GM23338 (cell line): ENCODE measurements around the gene HOXA10. TPM values are rescaled to one million over a fixed set of nuclear protein-coding genes. Genes with fewer than 3 reads are reported as not detected.

Experiments used
- ATAC-seq: fragments of 200-7000 bp; cut with Tn5 transposase; 3 replicates; pipeline ENCODE4 v1.9.1; 2020
- DNase-seq: peaks from one replicate; pipeline ENCODE4 v3.0.0-alpha.2; 2015; ENCODE audit warnings: low spot score
- H2AFZ ChIP-seq: fragments of 200-600 bp; sonication (generic); 2 replicates; pipeline ENCODE4 v1.8.0; 2016; ENCODE audit warnings: antibody characterized with exemption, mild to moderate bottlenecking, moderate library complexity
- H3F3A ChIP-seq: fragments of 200-600 bp; sonication (generic); replicated peaks from 2 replicates; pipeline ENCODE4 v1.8.0; 2017; ENCODE audit warnings: antibody characterized with exemption, mixed run types, low read depth
- H3K27ac ChIP-seq: fragments of 200-600 bp; sonication (generic); 2 replicates; pipeline ENCODE4 v1.6.1; 2016; ENCODE audit warnings: low read depth
- H3K27me3 ChIP-seq: fragments of 200-600 bp; sonication (generic); 2 replicates; pipeline ENCODE4 v1.8.0; 2016; ENCODE audit warnings: mild to moderate bottlenecking, mixed run types, moderate library complexity; ENCODE audit not compliant: insufficient read depth
- H3K36me3 ChIP-seq: fragments of 200-600 bp; sonication (generic); 2 replicates; pipeline ENCODE4 v1.8.0; 2016; ENCODE audit warnings: mild to moderate bottlenecking; ENCODE audit not compliant: insufficient read depth
- H3K4me1 ChIP-seq: fragments of 200-600 bp; sonication (generic); 2 replicates; pipeline ENCODE4 v1.8.0; 2016; ENCODE audit warnings: mild to moderate bottlenecking, moderate library complexity; ENCODE audit not compliant: insufficient read depth
- H3K4me2 ChIP-seq: fragments of 200-600 bp; sonication (generic); 2 replicates; pipeline ENCODE4 v1.7.1; 2017; ENCODE audit warnings: mixed run types
- H3K4me3 ChIP-seq: fragments of 200-600 bp; sonication (generic); 2 replicates; pipeline ENCODE4 v1.6.1; 2016; ENCODE audit warnings: mixed run types
- H3K79me2 ChIP-seq: fragments of 200-600 bp; sonication (generic); replicated peaks from 2 replicates; pipeline ENCODE4 v1.8.0; 2017; ENCODE audit warnings: mild to moderate bottlenecking; ENCODE audit not compliant: insufficient read depth
- H3K9me2 ChIP-seq: fragments of 200-600 bp; sonication (generic); 2 replicates; pipeline ENCODE4 v1.8.0; 2017; ENCODE audit not compliant: insufficient read depth
- H4K20me1 ChIP-seq: fragments of 200-600 bp; sonication (generic); replicated peaks from 2 replicates; pipeline ENCODE4 v1.8.0; 2017; ENCODE audit warnings: mild to moderate bottlenecking; ENCODE audit not compliant: insufficient read depth
- H3K27ac Mint-ChIP-seq: 2 replicates; pipeline ENCODE4 v1.8.0; 2020; ENCODE audit warnings: inconsistent platforms, mild to moderate bottlenecking, moderate library complexity, mixed read lengths
- H3K27me3 Mint-ChIP-seq: 3 replicates; pipeline ENCODE4 v1.8.0; 2022; ENCODE audit warnings: low read depth, mild to moderate bottlenecking, moderate library complexity, mixed read lengths, inconsistent platforms; ENCODE audit not compliant: insufficient read depth, poor library complexity
- H3K36me3 Mint-ChIP-seq: 3 replicates; pipeline ENCODE4 v1.8.0; 2021; ENCODE audit warnings: low read depth, mild to moderate bottlenecking, inconsistent platforms, moderate library complexity, mixed read lengths
- H3K4me1 Mint-ChIP-seq: 3 replicates; pipeline ENCODE4 v1.8.0; 2020; ENCODE audit warnings: mild to moderate bottlenecking, inconsistent platforms, mixed read lengths
- H3K4me3 Mint-ChIP-seq: 3 replicates; pipeline ENCODE4 v1.8.0; 2021; ENCODE audit warnings: moderate library complexity, mild to moderate bottlenecking, inconsistent platforms, mixed read lengths
- H3K9me3 Mint-ChIP-seq: 3 replicates; pipeline ENCODE4 v1.8.0; 2020; ENCODE audit warnings: moderate library complexity, mild to moderate bottlenecking, inconsistent platforms, mixed read lengths
- CREB1 ChIP-seq: fragments of 250-450 bp; sonication (Bioruptor Pico); IDR thresholded peaks from 2 replicates; pipeline ENCODE4 v1.5.0; 2020; ENCODE audit warnings: low read depth, mild to moderate bottlenecking, moderate library complexity
- EZH2 ChIP-seq: fragments of 200-600 bp; sonication (generic); IDR thresholded peaks from one replicate; pipeline ENCODE4 v1.8.0; 2017; ENCODE audit warnings: antibody characterized with exemption, mild to moderate bottlenecking, low read depth; ENCODE audit not compliant: unreplicated experiment
- JUNB ChIP-seq: IDR thresholded peaks from one replicate; pipeline ENCODE4 v1.6.1; 2016; ENCODE audit warnings: antibody characterized with exemption; ENCODE audit not compliant: unreplicated experiment
- POLR2AphosphoS5 ChIP-seq: IDR thresholded peaks from 2 replicates; pipeline ENCODE4 v1.6.1; 2016; ENCODE audit warnings: antibody characterized with exemption, low read depth
- STAT1 ChIP-seq: IDR thresholded peaks from one replicate; pipeline ENCODE4 v1.6.1; 2016; ENCODE audit warnings: antibody characterized with exemption; ENCODE audit not compliant: unreplicated experiment
- ZNF114 ChIP-seq: fragments of 250-450 bp; sonication (Bioruptor Pico); IDR thresholded peaks from 2 replicates; pipeline ENCODE4 v1.5.0; 2020; ENCODE audit warnings: mild to moderate bottlenecking, moderate library complexity
- ZNF331 ChIP-seq: fragments of 250-450 bp; sonication (Bioruptor Pico); IDR thresholded peaks from 2 replicates; pipeline ENCODE4 v1.5.0; 2020; ENCODE audit warnings: low read depth, mild to moderate bottlenecking, moderate library complexity
- polyA plus RNA-seq: library from polyadenylated mRNA; unstranded; fragments of >200 nt; fragmentation: Nextera tagmentation; extraction: Ambion mirVana; gene quantifications from 2 replicates; pipeline ENCODE4 v1.2.1, GENCODE V29; 2016
- total RNA-seq: library from RNA; depleted of rRNA; stranded (reverse); fragments of >200 nt; shearing (Covaris generic); gene quantifications from 2 replicates; pipeline ENCODE4 v1.2.3, GENCODE V29; 2014
- TF ChIP-seq, protein P1 (sequence below): fragments of 250-450 bp; sonication (Bioruptor Pico); IDR thresholded peaks from 2 replicates; pipeline ENCODE4 v1.5.0; 2020; ENCODE audit warnings: mild to moderate bottlenecking, moderate library complexity
- TF ChIP-seq, protein P2 (sequence below), 2 experiments: fragments of 200-600 bp in 1 of 2; sonication (generic) in 1 of 2; conservative IDR thresholded peaks; 2 replicates each; pipeline versions ENCODE4 v1.5.1 to v1.6.1; 2016 to 2017; ENCODE audit warnings: antibody characterized with exemption in 2 of 2, low read depth in 2 of 2, mild to moderate bottlenecking in 2 of 2, moderate library complexity in 1 of 2

HOXA10 gene
- total and polyA plus RNA-seq, 2 experiments from 2014 or later, result not detected

DNA sequence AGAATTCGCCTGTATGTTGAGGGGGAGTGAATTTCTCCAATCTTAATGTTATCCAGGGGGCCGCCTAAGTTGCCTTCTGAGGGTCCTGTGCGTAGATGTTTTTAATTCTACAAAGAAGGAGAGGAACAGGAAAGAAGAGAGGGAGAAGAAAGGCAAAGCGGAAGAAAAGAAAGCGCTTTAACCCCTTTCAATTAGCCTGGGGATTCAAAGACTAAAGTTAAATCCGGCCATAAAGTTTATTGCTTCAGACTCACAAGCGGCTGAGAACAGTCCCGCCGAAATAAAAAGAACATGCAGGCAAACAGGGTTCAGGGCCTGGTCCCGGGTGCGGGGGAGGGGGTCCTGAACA is 35.2 kb downstream of the HOXA10 start (continued):
- TF ChIP-seq, protein P1, sequence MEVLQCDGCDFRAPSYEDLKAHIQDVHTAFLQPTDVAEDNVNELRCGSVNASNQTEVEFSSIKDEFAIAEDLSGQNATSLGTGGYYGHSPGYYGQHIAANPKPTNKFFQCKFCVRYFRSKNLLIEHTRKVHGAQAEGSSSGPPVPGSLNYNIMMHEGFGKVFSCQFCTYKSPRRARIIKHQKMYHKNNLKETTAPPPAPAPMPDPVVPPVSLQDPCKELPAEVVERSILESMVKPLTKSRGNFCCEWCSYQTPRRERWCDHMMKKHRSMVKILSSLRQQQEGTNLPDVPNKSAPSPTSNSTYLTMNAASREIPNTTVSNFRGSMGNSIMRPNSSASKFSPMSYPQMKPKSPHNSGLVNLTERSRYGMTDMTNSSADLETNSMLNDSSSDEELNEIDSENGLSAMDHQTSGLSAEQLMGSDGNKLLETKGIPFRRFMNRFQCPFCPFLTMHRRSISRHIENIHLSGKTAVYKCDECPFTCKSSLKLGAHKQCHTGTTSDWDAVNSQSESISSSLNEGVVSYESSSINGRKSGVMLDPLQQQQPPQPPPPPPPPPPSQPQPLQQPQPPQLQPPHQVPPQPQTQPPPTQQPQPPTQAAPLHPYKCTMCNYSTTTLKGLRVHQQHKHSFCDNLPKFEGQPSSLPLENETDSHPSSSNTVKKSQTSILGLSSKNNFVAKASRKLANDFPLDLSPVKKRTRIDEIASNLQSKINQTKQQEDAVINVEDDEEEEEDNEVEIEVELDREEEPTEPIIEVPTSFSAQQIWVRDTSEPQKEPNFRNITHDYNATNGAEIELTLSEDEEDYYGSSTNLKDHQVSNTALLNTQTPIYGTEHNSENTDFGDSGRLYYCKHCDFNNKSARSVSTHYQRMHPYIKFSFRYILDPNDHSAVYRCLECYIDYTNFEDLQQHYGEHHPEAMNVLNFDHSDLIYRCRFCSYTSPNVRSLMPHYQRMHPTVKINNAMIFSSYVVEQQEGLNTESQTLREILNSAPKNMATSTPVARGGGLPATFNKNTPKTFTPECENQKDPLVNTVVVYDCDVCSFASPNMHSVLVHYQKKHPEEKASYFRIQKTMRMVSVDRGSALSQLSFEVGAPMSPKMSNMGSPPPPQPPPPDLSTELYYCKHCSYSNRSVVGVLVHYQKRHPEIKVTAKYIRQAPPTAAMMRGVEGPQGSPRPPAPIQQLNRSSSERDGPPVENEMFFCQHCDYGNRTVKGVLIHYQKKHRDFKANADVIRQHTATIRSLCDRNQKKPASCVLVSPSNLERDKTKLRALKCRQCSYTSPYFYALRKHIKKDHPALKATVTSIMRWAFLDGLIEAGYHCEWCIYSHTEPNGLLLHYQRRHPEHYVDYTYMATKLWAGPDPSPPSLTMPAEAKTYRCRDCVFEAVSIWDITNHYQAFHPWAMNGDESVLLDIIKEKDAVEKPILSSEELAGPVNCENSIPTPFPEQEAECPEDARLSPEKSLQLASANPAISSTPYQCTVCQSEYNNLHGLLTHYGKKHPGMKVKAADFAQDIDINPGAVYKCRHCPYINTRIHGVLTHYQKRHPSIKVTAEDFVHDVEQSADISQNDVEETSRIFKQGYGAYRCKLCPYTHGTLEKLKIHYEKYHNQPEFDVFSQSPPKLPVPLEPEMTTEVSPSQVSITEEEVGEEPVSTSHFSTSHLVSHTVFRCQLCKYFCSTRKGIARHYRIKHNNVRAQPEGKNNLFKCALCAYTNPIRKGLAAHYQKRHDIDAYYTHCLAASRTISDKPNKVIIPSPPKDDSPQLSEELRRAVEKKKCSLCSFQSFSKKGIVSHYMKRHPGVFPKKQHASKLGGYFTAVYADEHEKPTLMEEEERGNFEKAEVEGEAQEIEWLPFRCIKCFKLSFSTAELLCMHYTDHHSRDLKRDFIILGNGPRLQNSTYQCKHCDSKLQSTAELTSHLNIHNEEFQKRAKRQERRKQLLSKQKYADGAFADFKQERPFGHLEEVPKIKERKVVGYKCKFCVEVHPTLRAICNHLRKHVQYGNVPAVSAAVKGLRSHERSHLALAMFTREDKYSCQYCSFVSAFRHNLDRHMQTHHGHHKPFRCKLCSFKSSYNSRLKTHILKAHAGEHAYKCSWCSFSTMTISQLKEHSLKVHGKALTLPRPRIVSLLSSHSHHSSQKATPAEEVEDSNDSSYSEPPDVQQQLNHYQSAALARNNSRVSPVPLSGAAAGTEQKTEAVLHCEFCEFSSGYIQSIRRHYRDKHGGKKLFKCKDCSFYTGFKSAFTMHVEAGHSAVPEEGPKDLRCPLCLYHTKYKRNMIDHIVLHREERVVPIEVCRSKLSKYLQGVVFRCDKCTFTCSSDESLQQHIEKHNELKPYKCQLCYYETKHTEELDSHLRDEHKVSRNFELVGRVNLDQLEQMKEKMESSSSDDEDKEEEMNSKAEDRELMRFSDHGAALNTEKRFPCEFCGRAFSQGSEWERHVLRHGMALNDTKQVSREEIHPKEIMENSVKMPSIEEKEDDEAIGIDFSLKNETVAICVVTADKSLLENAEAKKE (CRISPR knock-in tag), result no peak
- no peak for TF ChIP-seq POLR2AphosphoS5

DNA sequence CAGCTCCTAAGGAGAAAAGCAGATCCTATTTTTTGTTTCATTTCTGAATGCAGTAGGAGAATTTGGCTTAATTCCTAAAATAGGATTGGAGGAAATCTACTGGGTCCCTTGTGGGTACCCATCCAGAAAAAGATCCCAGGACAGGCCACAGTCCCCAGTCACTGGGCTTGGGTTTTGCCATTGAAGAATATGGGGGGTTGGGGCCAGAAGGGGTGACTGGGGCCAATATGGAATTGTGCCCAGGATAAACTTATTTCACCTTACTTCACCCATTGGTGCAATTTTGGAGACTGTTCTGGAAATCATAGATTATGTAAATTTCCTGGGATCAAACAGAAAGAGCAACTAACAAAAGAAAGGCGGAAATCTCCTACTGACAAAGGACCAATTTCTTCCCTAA is 35.6 kb downstream of the HOXA10 start:
- Mint-ChIP-seq H3K27me3 (peaks cover 100% of the 10 kb centered on the region), H3K9me3 (peaks cover 8% of the 10 kb centered on the region; the same call in 2 of the 3 replicates), H3K36me3 (no peaks in the 10 kb centered on the region; the same call in 2 of the 3 replicates), H3K4me3 (no peak overlapping the region), H3K4me1 (peaks cover 19% of the 10 kb centered on the region), H3K27ac (no peak overlapping the region)
- Histone ChIP-seq H3K4me3 (no peak overlapping the region), H3K4me1 (peaks cover 31% of the 10 kb centered on the region), H3K27me3 (peaks cover 100% of the 10 kb centered on the region), H2AFZ (no peak overlapping the region), H3F3A (peaks cover 53% of the 10 kb centered on the region), H3K4me2 (no peak overlapping the region), H3K36me3 (no peaks in the 10 kb centered on the region), H3K9me2 (no peaks in the 10 kb centered on the region), H3K79me2 (no peaks in the 10 kb centered on the region), H4K20me1 (peaks cover 55% of the 10 kb centered on the region), H3K27ac (no peak overlapping the region)
- no peak for ATAC-seq
- peak; percentile 10 for DNase-seq
- no peak for TF ChIP-seq ZNF331 (CRISPR knock-in tag)
- no peak for TF ChIP-seq STAT1
- TF ChIP-seq ZNF114, result no peak
- TF ChIP-seq CREB1 (CRISPR knock-in tag), result no peak
- TF ChIP-seq, protein P2, sequence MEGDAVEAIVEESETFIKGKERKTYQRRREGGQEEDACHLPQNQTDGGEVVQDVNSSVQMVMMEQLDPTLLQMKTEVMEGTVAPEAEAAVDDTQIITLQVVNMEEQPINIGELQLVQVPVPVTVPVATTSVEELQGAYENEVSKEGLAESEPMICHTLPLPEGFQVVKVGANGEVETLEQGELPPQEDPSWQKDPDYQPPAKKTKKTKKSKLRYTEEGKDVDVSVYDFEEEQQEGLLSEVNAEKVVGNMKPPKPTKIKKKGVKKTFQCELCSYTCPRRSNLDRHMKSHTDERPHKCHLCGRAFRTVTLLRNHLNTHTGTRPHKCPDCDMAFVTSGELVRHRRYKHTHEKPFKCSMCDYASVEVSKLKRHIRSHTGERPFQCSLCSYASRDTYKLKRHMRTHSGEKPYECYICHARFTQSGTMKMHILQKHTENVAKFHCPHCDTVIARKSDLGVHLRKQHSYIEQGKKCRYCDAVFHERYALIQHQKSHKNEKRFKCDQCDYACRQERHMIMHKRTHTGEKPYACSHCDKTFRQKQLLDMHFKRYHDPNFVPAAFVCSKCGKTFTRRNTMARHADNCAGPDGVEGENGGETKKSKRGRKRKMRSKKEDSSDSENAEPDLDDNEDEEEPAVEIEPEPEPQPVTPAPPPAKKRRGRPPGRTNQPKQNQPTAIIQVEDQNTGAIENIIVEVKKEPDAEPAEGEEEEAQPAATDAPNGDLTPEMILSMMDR (conservative IDR thresholded peaks at IDR 0.05; ENCODE audit: low read depth in 2 of 2), result no peak
- TF ChIP-seq JUNB, result no peak
- TF ChIP-seq EZH2, result no peak
- TF ChIP-seq, protein P1 (CRISPR knock-in tag), result no peak
